Smooth muscle cell (in vitro differentiated cells): ENCODE data around the gene COPS6. TPM values are rescaled to one million over a fixed set of nuclear protein-coding genes. Genes with fewer than 3 reads are reported as not detected.

Experiments used
- DNase-seq: peaks from one replicate; lab custom pipeline; 2025; ENCODE audit not compliant: unreplicated experiment; lab: John Stamatoyannopoulos, UW
- H2AFZ ChIP-seq: fragments of 200-600 bp; sonication (generic); 2 replicates; pipeline ENCODE4 v1.6.0; 2016; ENCODE audit warnings: antibody characterized with exemption, low read depth, mild to moderate bottlenecking
- H3F3A ChIP-seq: fragments of 200-600 bp; sonication (generic); 2 replicates; pipeline ENCODE4 v1.6.0; 2017; ENCODE audit warnings: antibody characterized with exemption, low read depth
- H3K27ac ChIP-seq: fragments of 200-600 bp; sonication (generic); 2 replicates; pipeline ENCODE4 v1.5.1; 2016; ENCODE audit warnings: low read depth, mild to moderate bottlenecking
- H3K27me3 ChIP-seq: fragments of 200-600 bp; sonication (generic); 2 replicates; pipeline ENCODE4 v1.6.1; 2016; ENCODE audit warnings: low read depth, mild to moderate bottlenecking
- H3K36me3 ChIP-seq: fragments of 200-600 bp; sonication (generic); 2 replicates; pipeline ENCODE4 v1.5.1; 2016; ENCODE audit warnings: low read depth
- H3K4me1 ChIP-seq: fragments of 200-600 bp; sonication (generic); 2 replicates; pipeline ENCODE4 v1.5.1; 2016; ENCODE audit warnings: low read depth
- H3K4me2 ChIP-seq: fragments of 200-600 bp; sonication (generic); 2 replicates; pipeline ENCODE4 v1.6.0; 2016; ENCODE audit warnings: mild to moderate bottlenecking
- H3K4me3 ChIP-seq: fragments of 200-600 bp; sonication (generic); 2 replicates; pipeline ENCODE4 v1.5.1; 2016; ENCODE audit warnings: mild to moderate bottlenecking
- H3K79me2 ChIP-seq: fragments of 200-600 bp; sonication (generic); 2 replicates; pipeline ENCODE4 v1.6.0; 2016; ENCODE audit warnings: low read depth, mild to moderate bottlenecking
- H3K9ac ChIP-seq: fragments of 200-600 bp; sonication (generic); 2 replicates; pipeline ENCODE4 v1.6.0; 2016; ENCODE audit warnings: low read depth
- H3K9me3 ChIP-seq: fragments of 200-600 bp; sonication (generic); replicated peaks from 2 replicates; pipeline ENCODE4 v1.5.1; 2016; ENCODE audit warnings: low read depth
- H4K20me1 ChIP-seq: fragments of 200-600 bp; sonication (generic); 2 replicates; pipeline ENCODE4 v1.6.0; 2016; ENCODE audit warnings: low read depth
- WGBS: methylation state at CpG from one replicate; pipeline ENCODE4 v1.1.7; 2016; ENCODE audit warnings: low lambda C conversion rate; 5-methylcytosine and 5-hydroxymethylcytosine counted together
- polyA plus RNA-seq: library from polyadenylated mRNA; unstranded; fragments of >200 nt; fragmentation: Nextera tagmentation; extraction: Ambion mirVana; gene quantifications from 2 replicates; pipeline ENCODE4 v1.2.1, GENCODE V29; 2016
- total RNA-seq: library from RNA; depleted of rRNA; stranded (reverse); fragments of >200 nt; gene quantifications from 2 replicates; pipeline ENCODE4 v1.2.3, GENCODE V29; 2014
- TF ChIP-seq, protein P1 (sequence below): fragments of 200-600 bp; sonication (generic); IDR thresholded peaks from 2 replicates; pipeline ENCODE4 v1.5.1; 2017; ENCODE audit warnings: borderline replicate concordance, mild to moderate bottlenecking, antibody characterized with exemption; ENCODE audit not compliant: insufficient read depth, poor library complexity, severe bottlenecking

Gene COPS6
- total and polyA plus RNA-seq, 2 experiments from 2014 or later = 107 to 259 TPM

DNA sequence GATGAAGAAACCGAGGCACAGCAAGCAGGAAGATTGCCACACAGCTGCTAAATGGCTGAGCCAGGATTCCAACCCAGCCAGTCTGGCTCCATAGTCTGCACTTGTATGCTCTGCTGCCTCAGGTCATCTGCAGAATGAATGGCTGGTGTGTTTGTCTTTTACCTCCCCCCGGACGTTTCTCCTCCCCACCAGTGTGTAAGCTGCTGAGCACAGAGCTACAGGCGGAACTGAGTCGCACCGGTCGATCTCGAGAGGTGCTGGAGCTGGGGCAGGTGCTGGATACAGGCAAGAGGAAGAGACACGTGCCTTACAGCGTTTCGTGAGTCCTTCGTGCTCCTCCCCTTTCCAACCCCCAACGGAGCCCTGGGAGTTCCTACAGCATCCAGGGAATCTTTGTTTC is 33.3 kb downstream of the COPS6 start:
- Histone ChIP-seq H3K4me3 (no peak overlapping the region), H3K79me2 (peaks cover 18% of the 10 kb centered on the region), H3K4me2 (no peak overlapping the region), H3K9me3 (no peaks in the 10 kb centered on the region), H3F3A (peaks cover 9% of the 10 kb centered on the region), H3K27me3 (no peaks in the 10 kb centered on the region), H4K20me1 (no peaks in the 10 kb centered on the region), H2AFZ (no peak overlapping the region), H3K27ac (no peak overlapping the region), H3K36me3 (no peaks in the 10 kb centered on the region), H3K9ac (no peak overlapping the region), H3K4me1 (peaks cover 15% of the 10 kb centered on the region)
- 78% methylated on average over 13 of the region's 13 CpGs for WGBS
- no peak for DNase-seq
- TF ChIP-seq, protein P1, sequence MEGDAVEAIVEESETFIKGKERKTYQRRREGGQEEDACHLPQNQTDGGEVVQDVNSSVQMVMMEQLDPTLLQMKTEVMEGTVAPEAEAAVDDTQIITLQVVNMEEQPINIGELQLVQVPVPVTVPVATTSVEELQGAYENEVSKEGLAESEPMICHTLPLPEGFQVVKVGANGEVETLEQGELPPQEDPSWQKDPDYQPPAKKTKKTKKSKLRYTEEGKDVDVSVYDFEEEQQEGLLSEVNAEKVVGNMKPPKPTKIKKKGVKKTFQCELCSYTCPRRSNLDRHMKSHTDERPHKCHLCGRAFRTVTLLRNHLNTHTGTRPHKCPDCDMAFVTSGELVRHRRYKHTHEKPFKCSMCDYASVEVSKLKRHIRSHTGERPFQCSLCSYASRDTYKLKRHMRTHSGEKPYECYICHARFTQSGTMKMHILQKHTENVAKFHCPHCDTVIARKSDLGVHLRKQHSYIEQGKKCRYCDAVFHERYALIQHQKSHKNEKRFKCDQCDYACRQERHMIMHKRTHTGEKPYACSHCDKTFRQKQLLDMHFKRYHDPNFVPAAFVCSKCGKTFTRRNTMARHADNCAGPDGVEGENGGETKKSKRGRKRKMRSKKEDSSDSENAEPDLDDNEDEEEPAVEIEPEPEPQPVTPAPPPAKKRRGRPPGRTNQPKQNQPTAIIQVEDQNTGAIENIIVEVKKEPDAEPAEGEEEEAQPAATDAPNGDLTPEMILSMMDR = no peak

DNA sequence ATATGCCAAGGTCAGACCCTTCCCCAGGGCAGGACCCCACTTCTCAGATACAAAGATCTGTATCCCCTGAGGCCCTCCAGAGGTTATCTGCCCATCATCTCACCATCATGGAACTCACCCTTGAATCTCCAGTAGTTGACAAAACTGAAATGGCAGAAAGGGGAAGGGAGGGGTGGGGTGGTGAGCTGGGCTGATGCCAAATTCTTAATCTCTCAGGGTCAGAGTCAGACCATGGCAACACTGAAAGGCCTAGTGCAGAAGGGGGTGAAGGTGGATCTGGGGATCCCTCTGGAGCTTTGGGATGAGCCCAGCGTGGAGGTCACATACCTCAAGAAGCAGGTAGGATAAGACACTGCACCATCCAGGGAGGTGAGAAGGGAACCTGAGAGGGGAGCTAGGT is 33.8 kb downstream of the COPS6 start:
- TF ChIP-seq, protein P1 = no peak
- no peak overlapping the region for H3K27ac ChIP-seq

DNA sequence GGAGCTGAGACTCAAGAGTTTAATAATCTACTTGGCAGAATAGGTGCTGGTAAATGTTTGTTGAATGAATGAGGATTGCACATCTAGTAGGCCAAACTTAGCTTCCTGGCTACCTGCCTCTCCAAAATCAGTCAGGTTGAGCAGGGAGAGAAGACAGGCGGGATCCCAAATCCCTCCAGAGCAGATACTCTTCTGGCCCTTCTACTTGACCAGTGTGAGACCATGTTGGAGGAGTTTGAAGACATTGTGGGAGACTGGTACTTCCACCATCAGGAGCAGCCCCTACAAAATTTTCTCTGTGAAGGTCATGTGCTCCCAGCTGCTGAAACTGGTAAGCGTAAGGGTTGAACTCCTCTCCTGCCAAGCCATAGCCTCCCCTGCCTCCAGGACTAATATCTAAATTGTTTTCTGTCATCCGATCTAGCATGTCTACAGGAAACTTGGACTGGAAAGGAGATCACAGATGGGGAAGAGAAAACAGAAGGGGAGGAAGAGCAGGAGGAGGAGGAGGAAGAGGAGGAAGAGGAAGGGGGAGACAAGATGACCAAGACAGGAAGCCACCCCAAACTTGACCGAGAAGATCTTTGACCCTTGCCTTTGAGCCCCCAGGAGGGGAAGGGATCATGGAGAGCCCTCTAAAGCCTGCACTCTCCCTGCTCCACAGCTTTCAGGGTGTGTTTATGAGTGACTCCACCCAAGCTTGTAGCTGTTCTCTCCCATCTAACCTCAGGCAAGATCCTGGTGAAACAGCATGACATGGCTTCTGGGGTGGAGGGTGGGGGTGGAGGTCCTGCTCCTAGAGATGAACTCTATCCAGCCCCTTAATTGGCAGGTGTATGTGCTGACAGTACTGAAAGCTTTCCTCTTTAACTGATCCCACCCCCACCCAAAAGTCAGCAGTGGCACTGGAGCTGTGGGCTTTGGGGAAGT is 35.8 kb downstream of the COPS6 start:
- H3F3A ChIP-seq = peaks cover 9% of the 10 kb centered on the region
- H3K27ac ChIP-seq = no peak overlapping the region
- no peaks in the 10 kb centered on the region for H3K9me3 ChIP-seq
- TF ChIP-seq, protein P1 = no peak
- no peaks in the 10 kb centered on the region for H3K27me3 ChIP-seq
- no peak overlapping the region for H3K4me3 ChIP-seq
- no peak overlapping the region for H3K4me2 ChIP-seq
- no peaks in the 10 kb centered on the region for H3K36me3 ChIP-seq
- no peak overlapping the region for H3K9ac ChIP-seq
- WGBS = 96% methylated on average over 4 of the region's 4 CpGs
- peaks cover 9% of the 10 kb centered on the region for H3K4me1 ChIP-seq
- H2AFZ ChIP-seq = no peak overlapping the region
- no peaks in the 10 kb centered on the region for H4K20me1 ChIP-seq
- peaks cover 10% of the 10 kb centered on the region for H3K79me2 ChIP-seq
- no peak for DNase-seq

More for the DNA sequence above, 33.8 kb downstream of the COPS6 start:
- Histone ChIP-seq H3K36me3 (no peaks in the 10 kb centered on the region), H3K4me1 (peaks cover 15% of the 10 kb centered on the region), H4K20me1 (no peaks in the 10 kb centered on the region), H3K9ac (no peak overlapping the region), H2AFZ (no peak overlapping the region), H3K4me3 (no peak overlapping the region), H3F3A (peaks cover 9% of the 10 kb centered on the region), H3K27me3 (no peaks in the 10 kb centered on the region), H3K9me3 (no peaks in the 10 kb centered on the region), H3K79me2 (peaks cover 18% of the 10 kb centered on the region), H3K4me2 (no peak overlapping the region)
- WGBS = 100% methylated on average over 1 of the region's 1 CpG
- no peak for DNase-seq
